Activated CD4-positive, alpha-beta T cell treated with anti-CD3 and anti-CD28 coated beads, Interleukin-2, amount 50 U/mL, for 1 hour (primary cell): ENCODE data around the gene TMEM256.

ENCODE experiments used
- DNase-seq: peaks from one replicate; pipeline ENCODE4 v3.0.0-alpha.2; 2020

Gene TMEM256

DNA sequence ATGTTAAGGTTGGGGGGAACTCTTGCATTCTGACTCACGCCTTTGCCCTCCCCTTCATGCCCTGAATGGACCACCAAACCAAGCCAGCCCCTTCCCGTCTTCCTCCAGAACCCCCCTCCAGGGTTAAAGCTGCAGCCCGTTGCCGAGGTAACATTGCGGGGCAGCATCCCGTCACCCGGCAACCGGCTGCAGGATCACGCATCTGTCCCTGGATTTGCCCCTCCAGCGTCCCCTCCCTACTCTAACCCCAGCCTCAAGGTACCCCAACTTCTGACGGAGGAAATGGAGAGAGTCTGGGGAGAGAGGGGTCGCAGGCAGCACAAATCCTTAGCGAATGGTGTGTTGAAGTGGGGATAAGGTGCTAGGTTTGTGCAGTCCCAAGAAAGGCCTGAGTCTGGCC is 3.2 kb upstream of the TMEM256 start:
- DNase-seq = no peak

DNA sequence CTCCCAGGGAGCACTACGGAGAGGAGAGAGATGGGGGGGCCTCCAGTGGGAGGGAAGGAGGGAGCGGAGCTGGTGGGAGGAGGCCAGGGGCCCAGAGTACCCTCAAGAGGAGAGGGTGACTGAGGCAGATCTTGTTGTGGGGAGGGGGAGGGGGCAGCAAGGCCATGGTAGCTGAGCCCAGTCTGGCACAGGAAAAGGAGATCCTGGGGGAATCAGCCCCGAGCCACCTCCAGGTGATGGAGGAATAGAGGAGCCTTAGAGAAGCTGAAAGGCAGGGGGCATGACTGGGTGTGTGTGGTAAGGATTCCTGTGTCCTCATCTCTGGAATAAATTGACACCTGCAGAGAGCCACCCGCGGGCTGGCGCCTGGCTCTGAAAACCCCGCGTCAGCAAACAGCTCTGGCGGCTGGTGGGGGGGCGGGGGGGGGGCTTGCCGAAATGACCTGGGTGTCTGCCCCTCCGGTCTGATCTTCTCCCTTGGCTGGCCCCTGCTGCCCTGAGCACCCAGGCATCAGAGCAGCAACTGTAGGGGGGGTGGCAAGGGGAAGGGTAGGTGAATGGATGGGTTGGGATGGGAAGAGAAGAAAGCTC is 2.4 kb upstream of the TMEM256 start:
- no peak for DNase-seq

DNA sequence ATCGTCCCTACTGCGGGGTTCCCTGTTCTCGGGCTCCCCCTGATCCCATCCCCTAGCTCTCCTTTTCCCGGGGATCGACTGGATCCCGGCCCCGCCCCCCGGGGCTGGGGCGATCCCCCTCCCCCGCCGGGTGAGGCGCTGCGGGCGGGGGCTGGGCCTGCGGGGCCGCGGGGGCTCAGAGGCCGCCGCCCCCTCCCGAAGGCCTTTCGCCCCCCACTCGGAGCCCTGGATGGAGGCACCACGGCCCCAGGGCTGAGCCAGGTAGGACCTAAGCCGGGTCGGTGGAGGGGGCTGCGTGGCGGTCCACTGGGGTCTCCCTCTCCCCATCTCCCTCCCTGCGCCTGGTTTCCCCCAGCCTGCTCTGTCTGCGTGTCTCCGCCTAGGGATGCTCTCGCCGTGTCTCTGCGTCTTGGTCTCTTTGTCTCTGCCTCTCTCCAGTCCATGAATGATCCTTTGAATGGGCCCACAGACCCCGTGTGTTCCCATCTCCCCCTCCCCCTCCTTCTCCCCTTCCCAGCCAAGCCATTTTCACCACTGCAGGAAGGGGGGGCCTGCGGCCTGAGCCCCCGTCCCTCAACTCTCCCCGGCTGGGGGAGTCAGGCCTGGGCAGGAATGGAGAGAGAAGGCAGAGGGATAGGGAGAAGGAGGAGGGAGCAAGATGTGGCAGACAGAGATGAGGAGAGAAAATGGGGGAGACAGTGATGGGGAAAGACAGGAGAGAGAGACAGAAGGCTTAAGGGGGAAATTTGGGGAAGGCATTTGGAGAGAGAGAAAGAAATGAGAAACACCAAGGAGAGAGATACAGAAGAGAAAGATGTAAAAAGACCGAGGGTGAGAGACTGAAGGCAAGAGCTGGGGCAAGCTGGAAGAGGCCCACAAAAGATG is 1.7 kb upstream of the TMEM256 start:
- DNase-seq = no peak

GRCh38 chr17:7404737-7405349 is 946 bp upstream of the TMEM256 start:
- peak; percentile 72 for DNase-seq

GRCh38 chr17:7403727-7403976 is 245 bp downstream of the TMEM256 start:
- DNase-seq = no peak

- no peak for DNase-seq
These were observed 712 bp downstream of the TMEM256 start for GRCh38 chr17:7403043-7403726.

- DNase-seq = no peak
These were observed 5.3 kb downstream of the TMEM256 start for GRCh38 chr17:7398612-7399011.

- DNase-seq = no peak
These were observed 7.8 kb downstream of the TMEM256 start for GRCh38 chr17:7396147-7396546.

- peak; percentile 75 for DNase-seq
These were observed 9.3 kb downstream of the TMEM256 start, which contains the start of gene PLSCR3 for GRCh38 chr17:7394452-7395191. Gene PLSCR3 (minus strand): TSS chr17:7394525. CDS start chr17:7394110, 415 bp downstream.

- peak; percentile 70 for DNase-seq
These were observed 10.1 kb downstream of the TMEM256 start for GRCh38 chr17:7393613-7394451.

DNA sequence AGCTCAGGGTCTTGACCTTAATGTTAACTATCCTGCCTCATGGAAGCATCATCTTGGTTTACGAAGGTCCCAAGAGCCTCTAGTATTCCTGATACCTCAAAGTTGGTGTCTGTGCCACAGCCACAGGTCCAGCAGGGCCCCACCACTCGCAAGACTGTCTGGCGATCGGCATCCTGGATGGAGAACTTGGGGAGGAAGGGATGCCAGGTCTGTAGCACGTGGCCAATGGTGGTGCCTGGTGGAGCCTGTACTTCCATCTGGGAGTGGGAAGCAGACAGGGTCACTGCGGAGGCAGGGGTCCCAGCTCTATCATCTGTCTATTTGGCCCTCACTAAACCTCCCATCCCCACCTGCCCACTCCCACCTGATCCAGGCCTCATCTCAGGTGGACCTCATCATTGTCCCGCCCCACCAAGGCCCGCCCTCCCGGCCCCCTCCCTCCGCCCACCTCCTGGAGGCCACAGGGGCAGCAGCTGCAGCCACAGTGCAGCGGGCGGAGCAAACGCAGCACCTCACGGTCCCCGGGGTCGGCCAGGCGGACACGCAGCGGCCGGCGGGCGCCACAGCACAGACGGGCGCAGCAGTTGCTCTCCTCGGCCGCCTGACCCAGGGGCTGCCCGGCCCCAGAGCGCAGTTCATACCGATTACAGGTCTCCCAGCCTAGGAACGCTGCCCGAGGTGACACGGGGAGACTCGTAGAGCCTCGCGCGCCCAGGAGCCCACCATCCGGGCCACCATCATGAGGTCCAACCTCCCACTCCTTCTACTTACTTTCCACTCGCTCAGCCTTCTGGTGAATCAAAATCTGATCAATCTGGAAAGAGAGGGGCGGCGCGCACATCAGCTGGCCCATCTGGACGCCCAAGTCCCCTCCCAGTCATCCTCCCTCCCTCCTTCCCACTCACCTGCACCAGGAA is 10.9 kb downstream of the TMEM256 start:
- DNase-seq = no peak

DNA sequence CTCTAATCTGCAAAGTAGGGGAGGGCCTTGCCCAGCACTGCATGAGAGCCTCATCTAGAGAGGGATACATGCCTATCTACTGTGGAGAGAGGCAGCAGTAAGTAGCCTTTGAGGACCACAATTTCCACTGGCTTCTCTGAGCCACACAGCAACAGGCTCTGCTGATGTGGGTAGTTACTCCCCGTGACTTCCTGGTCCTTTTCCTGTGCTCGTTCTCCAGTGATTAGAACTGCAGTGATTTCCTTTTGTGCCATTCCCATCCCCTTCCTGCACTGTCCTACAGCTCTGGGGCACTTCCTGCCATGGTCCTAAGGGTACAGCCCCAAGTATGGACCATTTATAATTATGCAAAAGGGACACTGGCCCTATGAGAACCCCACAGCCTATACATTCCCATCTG is 12.6 kb downstream of the TMEM256 start:
- no peak for DNase-seq

DNA sequence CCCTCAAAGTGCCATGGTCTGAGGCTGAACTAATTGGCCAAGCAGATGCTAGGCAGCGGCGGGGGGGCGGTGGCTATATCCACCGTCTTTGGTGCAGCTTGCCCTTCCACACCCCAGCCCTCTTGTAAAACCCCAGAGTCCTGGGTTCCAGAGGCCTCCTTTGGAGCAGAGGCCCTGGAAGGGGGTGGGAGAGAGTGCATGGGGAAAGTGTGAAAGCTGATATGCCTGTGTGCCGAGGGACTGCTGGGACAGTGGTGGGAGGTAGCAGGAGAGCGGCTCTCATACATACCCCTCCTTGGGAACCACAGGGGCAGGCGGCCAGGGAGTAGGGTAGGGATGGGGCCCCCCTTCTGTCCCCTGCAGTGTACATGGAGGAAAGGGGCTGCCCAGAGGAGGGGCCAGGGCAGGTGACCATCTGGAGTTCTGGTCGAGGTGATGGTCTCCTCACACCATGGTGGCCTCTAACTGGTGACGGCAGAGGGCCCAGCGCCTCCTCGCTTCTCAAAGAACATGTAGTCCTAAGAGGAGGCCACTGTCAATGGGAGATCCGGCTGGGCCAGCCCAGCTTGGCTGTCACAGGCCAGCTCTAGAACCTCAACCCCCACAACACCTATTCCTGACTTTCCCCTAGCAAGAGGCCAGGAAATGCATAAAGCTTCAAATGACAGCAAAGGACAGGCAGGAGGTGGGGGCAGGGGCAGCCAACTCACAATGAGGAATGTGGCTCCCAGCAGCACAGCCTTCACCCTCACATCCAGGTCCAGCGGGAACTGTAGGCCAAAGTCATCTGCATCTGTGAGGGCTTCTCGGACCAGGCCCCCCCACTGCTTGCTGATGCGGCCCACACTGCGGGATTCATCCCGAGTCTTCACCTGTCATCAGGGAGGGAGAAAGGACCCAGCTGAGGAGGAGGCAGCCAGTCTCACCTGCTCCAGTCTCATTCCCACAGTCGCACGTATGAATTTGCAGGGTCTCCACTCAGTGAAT is 13.7 kb downstream of the TMEM256 start:
- no peak for DNase-seq

DNA sequence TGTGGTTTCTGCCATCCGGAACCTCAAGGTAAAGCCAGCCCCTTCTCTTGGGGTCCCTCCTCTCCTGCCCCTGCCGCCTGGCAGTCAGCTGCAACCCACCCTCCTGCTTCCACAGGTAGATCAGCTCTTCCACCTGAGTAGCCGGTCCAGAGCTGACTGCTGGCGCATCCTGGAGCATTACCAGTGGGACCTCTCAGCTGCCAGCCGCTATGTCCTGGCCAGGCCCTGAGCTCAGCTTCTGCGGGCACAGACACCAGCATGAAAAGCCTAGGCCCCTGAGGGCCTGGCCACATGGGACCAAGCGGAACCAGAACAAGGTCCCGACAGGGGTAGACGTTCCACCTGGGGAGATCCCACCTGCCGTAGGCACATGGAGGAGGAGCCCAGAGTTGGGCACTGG is 15.0 kb downstream of the TMEM256 start:
- DNase-seq = no peak

DNA sequence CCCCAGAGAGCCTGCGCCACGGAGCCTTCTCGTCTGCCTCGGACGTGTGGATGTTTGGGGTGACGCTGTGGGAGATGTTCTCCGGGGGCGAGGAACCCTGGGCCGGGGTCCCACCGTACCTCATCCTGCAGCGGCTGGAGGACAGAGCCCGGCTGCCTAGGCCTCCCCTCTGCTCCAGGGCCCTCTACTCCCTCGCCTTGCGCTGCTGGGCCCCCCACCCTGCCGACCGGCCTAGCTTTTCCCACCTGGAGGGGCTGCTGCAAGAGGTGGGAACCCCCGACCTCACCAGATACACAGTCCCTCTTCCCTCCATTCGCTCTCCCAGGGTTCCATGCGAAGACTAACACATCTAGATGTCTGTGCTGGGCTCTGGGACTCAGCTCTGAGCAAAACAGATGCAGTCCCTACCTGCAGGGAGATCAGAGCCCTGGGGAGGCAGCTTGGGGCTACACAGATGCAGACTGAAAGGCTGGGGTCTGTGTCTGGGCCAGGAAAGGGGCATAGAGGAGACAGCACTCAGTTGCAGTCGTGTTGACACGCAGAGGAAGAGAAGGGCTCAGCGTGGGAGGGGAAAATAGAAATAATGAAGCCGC is 19.3 kb downstream of the TMEM256 start:
- DNase-seq = no peak

DNA sequence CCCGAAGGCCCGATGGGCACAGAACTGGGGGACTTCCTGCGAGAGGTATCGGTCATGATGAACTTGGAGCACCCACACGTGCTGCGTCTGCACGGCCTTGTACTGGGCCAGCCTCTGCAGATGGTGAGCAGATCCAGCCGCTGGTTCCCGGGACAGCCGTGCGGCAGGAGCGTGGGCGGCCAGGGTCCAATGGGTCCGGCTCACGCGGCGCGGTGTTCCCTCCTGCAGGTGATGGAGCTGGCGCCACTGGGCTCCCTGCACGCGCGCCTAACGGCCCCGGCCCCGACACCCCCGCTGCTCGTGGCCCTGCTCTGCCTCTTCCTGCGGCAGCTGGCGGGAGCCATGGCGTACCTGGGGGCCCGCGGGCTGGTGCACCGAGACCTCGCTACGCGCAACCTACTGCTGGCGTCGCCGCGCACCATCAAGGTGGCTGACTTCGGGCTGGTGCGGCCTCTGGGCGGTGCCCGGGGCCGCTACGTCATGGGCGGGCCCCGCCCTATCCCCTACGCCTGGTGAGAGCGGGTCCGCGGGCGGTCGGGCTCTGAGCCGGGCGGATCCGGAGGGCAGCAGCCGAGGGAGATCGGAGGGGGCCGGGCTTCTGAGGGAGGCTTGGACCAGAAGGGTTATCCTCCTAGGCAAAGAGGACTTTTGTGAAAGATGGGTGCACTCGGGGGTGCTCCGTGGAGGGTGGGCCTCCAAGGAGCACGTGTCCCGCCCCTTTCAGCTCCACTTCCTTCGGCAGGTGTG is 20.0 kb downstream of the TMEM256 start:
- peak; percentile 76 for DNase-seq

DNA sequence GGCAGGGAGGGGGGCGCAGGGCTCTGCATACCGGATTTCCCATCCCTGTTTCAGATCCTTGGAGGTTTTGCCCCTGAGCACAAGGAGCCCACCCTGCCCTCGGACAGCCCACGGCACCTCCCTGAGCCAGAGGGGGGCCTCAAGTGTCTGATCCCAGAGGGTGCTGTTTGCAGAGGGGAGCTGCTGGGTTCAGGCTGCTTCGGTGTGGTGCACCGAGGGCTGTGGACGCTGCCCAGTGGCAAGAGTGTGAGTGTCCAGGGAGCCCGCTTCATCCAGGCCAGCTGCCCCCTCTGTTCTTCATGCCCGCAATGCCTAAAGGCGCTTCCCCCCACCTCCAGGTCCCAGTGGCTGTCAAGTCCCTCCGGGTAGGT is 20.5 kb downstream of the TMEM256 start:
- no peak for DNase-seq

GRCh38 chr17:7382901-7383300 is 21.0 kb downstream of the TMEM256 start:
- no peak for DNase-seq
